KOPT-K1 (cell line): ENCODE results near the gene DENND6B.

Experiments
- H3K27ac ChIP-seq: fragments of 200-600 bp; sonication (generic); 2 replicates; pipeline ENCODE4 v1.5.1; 2016; ENCODE audit warnings: antibody characterized with exemption, mild to moderate bottlenecking, low read depth, low read length; ENCODE audit not compliant: poor library complexity, severe bottlenecking
- H3K36me3 ChIP-seq: fragments of 200-600 bp; sonication (generic); 2 replicates; pipeline ENCODE4 v1.5.1; 2017; ENCODE audit warnings: antibody characterized with exemption, mild to moderate bottlenecking, low read length, moderate library complexity; ENCODE audit not compliant: insufficient read depth
- H3K9me3 ChIP-seq: fragments of 200-600 bp; sonication (generic); 2 replicates; pipeline ENCODE4 v1.5.1; 2017; ENCODE audit warnings: antibody characterized with exemption, low read length, mild to moderate bottlenecking; ENCODE audit not compliant: insufficient read depth, poor library complexity, severe bottlenecking

The DENND6B gene

GRCh38 chr22:50269573-50269969 is 57.2 kb downstream of the DENND6B start:
- Histone ChIP-seq H3K36me3 (no peaks in the 10 kb centered on the region), H3K9me3 (no peaks in the 10 kb centered on the region), H3K27ac (no peak overlapping the region)

GRCh38 chr22:50268655-50269113 is 58.1 kb downstream of the DENND6B start:
- H3K27ac ChIP-seq, result no peak overlapping the region
- H3K9me3 ChIP-seq, result no peaks in the 10 kb centered on the region
- H3K36me3 ChIP-seq, result no peaks in the 10 kb centered on the region

- Histone ChIP-seq H3K36me3 (no peaks in the 10 kb centered on the region), H3K27ac (no peak overlapping the region), H3K9me3 (no peaks in the 10 kb centered on the region)
Observed at GRCh38 chr22:50267591-50268390, 59.0 kb downstream of the DENND6B start.

- no peak overlapping the region for H3K27ac ChIP-seq
- no peaks in the 10 kb centered on the region for H3K36me3 ChIP-seq
Observed at GRCh38 chr22:50266994-50267393, 59.8 kb downstream of the DENND6B start.

GRCh38 chr22:50264946-50265669 is 61.7 kb downstream of the DENND6B start:
- Histone ChIP-seq H3K9me3 (no peaks in the 10 kb centered on the region), H3K36me3 (no peaks in the 10 kb centered on the region), H3K27ac (no peak overlapping the region)

More at GRCh38 chr22:50266994-50267393, 59.8 kb downstream of the DENND6B start:
- no peaks in the 10 kb centered on the region for H3K9me3 ChIP-seq

GRCh38 chr22:50264104-50264745 is 62.6 kb downstream of the DENND6B start:
- H3K9me3 ChIP-seq, result no peaks in the 10 kb centered on the region
- H3K27ac ChIP-seq, result no peak overlapping the region
- H3K36me3 ChIP-seq, result no peaks in the 10 kb centered on the region

GRCh38 chr22:50262973-50263617 is 63.7 kb downstream of the DENND6B start:
- Histone ChIP-seq H3K36me3 (no peaks in the 10 kb centered on the region), H3K9me3 (no peaks in the 10 kb centered on the region), H3K27ac (no peak overlapping the region)

GRCh38 chr22:50262460-50262911 is 64.3 kb downstream of the DENND6B start:
- Histone ChIP-seq H3K36me3 (no peaks in the 10 kb centered on the region), H3K9me3 (no peaks in the 10 kb centered on the region), H3K27ac (no peak overlapping the region)

GRCh38 chr22:50261615-50262459 is 65.0 kb downstream of the DENND6B start, which contains the start of gene MAPK12:
Gene MAPK12, minus strand, starts transcription at chr22:50261683. Its CDS starts 174 bp downstream, at chr22:50261509.
- Histone ChIP-seq H3K9me3 (no peaks in the 10 kb centered on the region), H3K36me3 (no peaks in the 10 kb centered on the region), H3K27ac (no peak within 1 kb of the TSS)

GRCh38 chr22:50260801-50261614 is 65.8 kb downstream of the DENND6B start:
- H3K27ac ChIP-seq, result no peak overlapping the region
- no peaks in the 10 kb centered on the region for H3K9me3 ChIP-seq
- no peaks in the 10 kb centered on the region for H3K36me3 ChIP-seq

GRCh38 chr22:50260434-50260800 is 66.4 kb downstream of the DENND6B start:
- no peaks in the 10 kb centered on the region for H3K9me3 ChIP-seq
- no peak overlapping the region for H3K27ac ChIP-seq
- no peaks in the 10 kb centered on the region for H3K36me3 ChIP-seq

GRCh38 chr22:50259302-50259701 is 67.5 kb downstream of the DENND6B start:
- H3K36me3 ChIP-seq, result no peaks in the 10 kb centered on the region
- H3K9me3 ChIP-seq, result no peaks in the 10 kb centered on the region
- no peak overlapping the region for H3K27ac ChIP-seq
